Endothelial cell of umbilical vein (primary cell): ENCODE data around the gene RASL10B.

Experiments used
- CTCF ChIP-seq, 2 donors: IDR thresholded peaks; 1 replicate in 1 of 2; 2 replicates in 1 of 2; pipeline ENCODE4 v1.5.1; 2011; ENCODE audit warnings: low read length in 2 of 2, mild to moderate bottlenecking in 2 of 2, moderate library complexity in 2 of 2, control low read depth in 1 of 2, inconsistent platforms in 1 of 2, low read depth in 1 of 2; ENCODE audit not compliant: insufficient read depth in 1 of 2; ENCODE audit errors: extremely low read depth in 1 of 2
- MAX ChIP-seq: IDR thresholded peaks from 2 replicates; pipeline ENCODE4 v1.6.1; 2011; ENCODE audit not compliant: insufficient read depth, insufficient read length

- TF ChIP-seq CTCF (IDR thresholded peaks at IDR 0.05; ENCODE audit: extremely low read depth in 1 of 2, insufficient read depth in 1 of 2, low read depth in 1 of 2, low read length in 2 of 2): no peak
- TF ChIP-seq MAX: no peak
These were observed 36.5 kb upstream of the RASL10B start for GRCh38 chr17:35694906-35695305.
